LNCaP clone FGC (cell line): ENCODE measurements around the gene TMCC3.

Experiments
- DNase-seq: peaks from one replicate; pipeline ENCODE4 v3.0.0-alpha.2; 2011; ENCODE audit warnings: low read depth
- H3K4me3 ChIP-seq: 2 replicates; pipeline ENCODE4 v1.5.1; 2011; ENCODE audit warnings: mild to moderate bottlenecking, low read depth, low read length, control low read depth
- CTCF ChIP-seq: IDR thresholded peaks from 2 replicates; pipeline ENCODE4 v1.5.1; 2012; ENCODE audit warnings: mild to moderate bottlenecking; ENCODE audit not compliant: control insufficient read depth, insufficient read depth; ENCODE audit errors: extremely low read depth

Gene TMCC3

GRCh38 chr12:94531196-94531720 is 119.1 kb downstream of the TMCC3 start:
- H3K4me3 ChIP-seq, result no peak overlapping the region
- no peak for TF ChIP-seq CTCF
- no peak for DNase-seq

- TF ChIP-seq CTCF, result no peak
- H3K4me3 ChIP-seq, result no peak overlapping the region
- no peak for DNase-seq
These were observed 124.4 kb downstream of the TMCC3 start for GRCh38 chr12:94525951-94526350.
